GM18505 (cell line): ENCODE measurements around the gene GRPEL1.
"Not testable (repeated sequence)": the region's sequence is repeated elsewhere in the genome, so short reads cannot be mapped to it uniquely, and the experiment has no call there.

Experiments
- ATAC-seq: cut with Tn5 transposase; IDR thresholded peaks from one replicate; pipeline ENCODE4 v1.9.1; 2021; ENCODE audit not compliant: unreplicated experiment
- POLR2A ChIP-seq: IDR thresholded peaks from 4 replicates; pipeline ENCODE4 v1.6.1; 2011; ENCODE audit warnings: borderline replicate concordance; ENCODE audit not compliant: insufficient read depth, insufficient read length; ENCODE audit errors: extremely low read depth

The GRPEL1 gene

GRCh38 chr4:7103607-7104365 lies 35.9 kb upstream of the GRPEL1 start:
- ATAC-seq, result no peak
- no peak for TF ChIP-seq POLR2A

- peak; percentile 70 for TF ChIP-seq POLR2A
- ATAC-seq, result peak; percentile 72
Observed at GRCh38 chr4:7103031-7103606, 35.3 kb upstream of the GRPEL1 start.

GRCh38 chr4:7102516-7102909 lies 34.6 kb upstream of the GRPEL1 start:
- ATAC-seq, result not testable (repeated sequence)

- TF ChIP-seq POLR2A, result no peak
- peak; percentile 61 for ATAC-seq
Observed at GRCh38 chr4:7101692-7102515, 34.0 kb upstream of the GRPEL1 start.

DNA sequence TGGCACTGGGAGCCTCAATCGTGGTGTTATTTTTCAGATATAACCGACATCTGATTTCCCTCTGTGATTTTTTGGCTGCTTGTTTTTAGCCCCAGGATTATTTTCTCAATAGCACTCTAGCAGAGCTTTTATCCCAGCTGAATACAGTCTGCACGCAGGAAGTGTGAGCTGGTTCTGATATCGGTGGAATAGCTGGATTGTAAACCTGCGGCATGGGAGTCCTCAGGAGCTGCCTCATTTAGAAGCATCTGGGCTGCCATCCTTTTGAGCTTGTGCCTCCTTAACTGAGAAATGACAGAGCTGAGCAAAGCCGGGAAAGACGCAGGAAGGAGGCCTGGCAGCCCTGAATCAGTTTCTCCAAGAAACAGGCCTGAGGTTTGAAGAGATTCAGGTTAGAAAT lies 28.4 kb upstream of the GRPEL1 start:
- no peak for TF ChIP-seq POLR2A

DNA sequence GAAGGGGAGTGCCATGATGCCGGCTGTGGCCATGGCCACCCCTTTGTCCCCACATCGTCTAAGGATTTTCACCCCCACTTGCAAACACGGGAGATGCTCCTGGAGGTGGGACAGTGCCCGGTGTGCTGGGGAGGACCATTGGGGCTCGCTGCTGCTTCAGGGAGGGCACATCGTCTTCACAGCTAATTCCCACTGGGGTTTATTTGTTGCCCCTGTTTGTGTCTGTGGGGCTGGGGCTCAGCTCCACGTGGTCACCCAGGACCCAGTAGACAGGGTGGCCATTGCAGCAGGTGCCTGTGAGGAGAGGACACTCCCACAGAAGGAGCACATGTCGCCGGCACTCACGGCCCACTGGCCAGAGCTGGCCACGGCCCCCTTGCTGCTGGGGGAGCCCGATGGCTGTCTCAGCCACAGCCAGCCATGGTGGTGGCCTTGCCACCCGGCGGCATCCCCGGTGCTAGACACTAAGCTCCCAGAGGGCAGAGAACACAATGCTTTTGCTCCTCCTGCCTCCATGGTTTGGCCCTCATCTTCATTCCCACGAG lies 27.8 kb upstream of the GRPEL1 start:
- no peak for ATAC-seq
- TF ChIP-seq POLR2A, result no peak

More for the DNA sequence above, 28.4 kb upstream of the GRPEL1 start:
- ATAC-seq, result no peak

DNA sequence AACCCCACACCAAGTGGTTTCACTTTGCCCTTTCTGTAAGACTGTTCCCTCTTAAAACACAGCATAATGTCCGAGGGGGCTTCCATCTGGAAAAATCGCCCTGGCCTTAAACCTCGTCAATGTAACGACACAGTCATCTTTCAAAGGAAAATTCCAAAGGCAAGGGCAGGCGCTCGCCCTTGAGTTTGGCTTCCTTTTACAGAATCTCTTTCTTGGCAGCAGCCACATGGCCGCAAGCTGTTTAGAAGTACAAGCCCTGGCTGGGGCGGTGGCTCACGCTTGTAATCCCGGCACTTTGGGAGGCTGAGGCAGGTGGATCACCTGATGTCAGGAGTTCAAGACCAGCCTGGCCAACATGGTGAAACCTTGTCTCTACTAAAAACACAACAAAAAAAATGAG lies 27.1 kb upstream of the GRPEL1 start:
- ATAC-seq, result no peak
- no peak for TF ChIP-seq POLR2A

DNA sequence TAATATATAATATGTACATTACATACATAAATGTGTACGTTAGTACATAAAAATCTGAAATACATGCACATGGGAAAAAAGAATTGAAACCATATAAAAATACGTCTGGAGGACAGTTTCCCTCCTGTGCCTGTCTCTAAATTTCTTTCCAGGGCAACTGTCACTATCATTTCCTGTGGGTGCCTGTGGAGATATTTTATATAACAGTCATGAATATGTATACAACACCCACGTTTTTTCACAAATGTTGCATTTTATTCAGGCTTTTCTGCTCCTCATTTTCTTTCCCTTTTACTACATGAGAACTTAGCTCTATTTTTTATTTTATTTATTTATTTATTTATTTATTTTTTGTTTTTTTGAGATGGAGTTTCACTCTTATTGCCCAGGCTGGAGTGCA lies 24.2 kb upstream of the GRPEL1 start:
- no peak for TF ChIP-seq POLR2A

DNA sequence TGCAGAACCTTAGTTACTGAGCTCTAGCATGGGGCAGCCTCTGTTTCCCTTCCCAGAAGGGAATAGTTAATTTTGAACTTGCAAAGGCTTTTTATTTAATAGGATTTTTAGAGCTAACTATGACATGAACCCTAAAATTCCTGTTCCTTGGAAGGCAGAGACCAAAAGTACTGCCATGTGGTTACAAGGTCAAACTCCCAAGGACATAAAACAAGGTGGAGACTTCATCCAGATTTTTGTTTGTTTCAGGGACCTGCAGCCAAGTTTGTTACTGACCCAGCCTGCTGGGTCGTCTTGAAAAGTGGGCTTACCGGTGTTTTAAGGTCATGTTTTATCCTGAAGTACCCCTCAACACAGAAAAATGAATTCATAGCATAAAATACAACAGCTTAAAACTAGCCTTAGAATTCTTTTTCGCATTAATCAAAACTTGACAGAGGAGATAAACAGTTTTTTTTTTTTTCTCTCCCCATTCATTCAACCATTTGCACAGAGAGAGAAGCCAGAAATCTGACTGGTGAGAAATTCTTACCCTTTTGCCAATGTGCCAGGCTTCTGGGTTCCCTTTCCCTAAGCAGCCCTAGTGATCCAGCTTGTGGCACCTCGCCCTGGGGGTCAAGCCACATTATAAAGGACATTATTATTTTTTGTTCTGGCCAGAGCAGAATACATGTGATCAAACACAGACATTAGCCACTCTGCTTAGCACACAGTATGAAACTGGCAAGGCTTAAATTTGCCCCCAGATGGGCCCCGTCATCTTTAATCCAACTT lies 21.5 kb upstream of the GRPEL1 start:
- TF ChIP-seq POLR2A, result no peak
- no peak for ATAC-seq

More for the DNA sequence above, 24.2 kb upstream of the GRPEL1 start:
- no peak for ATAC-seq

DNA sequence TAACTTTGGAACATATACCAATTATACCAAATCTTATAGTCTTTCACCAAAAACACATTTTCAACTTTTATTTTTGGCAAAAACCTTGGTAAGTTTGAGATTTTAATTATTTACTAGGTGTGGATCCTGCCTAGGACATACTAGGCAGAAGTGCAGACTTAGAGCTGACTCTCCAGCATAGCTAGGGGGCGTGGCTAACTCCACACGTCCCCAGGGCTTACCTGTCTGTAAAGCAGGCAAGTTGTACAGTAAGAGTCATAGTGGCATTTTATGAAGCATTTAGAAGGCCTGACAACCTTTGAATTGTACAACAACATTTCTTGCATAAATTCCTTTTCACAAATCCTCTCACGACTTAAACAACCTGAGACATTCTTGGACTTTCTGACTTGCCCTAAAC lies 19.2 kb upstream of the GRPEL1 start:
- no peak for ATAC-seq
- no peak for TF ChIP-seq POLR2A

DNA sequence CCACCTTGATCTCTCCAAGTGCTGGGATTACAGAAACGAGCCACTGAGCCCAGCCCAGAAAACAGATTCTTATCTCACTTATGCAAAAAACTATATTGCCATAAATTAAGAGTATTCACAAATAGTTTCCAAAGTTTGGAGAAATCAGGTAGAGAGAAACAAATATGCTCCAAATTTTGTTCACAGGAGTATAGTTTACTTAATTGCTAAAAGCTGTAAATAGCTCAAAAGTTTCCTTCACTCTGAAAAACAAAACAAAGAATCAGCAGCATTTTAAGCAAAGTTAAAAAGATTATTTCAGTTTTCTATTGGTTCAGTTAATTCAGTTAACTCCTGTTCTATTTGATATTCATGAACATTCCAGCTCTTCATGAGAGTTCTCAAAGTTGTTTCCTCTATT lies 18.5 kb upstream of the GRPEL1 start:
- ATAC-seq, result no peak
- no peak for TF ChIP-seq POLR2A

- ATAC-seq, result not testable (repeated sequence)
Observed at GRCh38 chr4:7084564-7084961, 16.7 kb upstream of the GRPEL1 start.

- no peak for ATAC-seq
- no peak for TF ChIP-seq POLR2A
Observed at GRCh38 chr4:7083597-7084563, 16.0 kb upstream of the GRPEL1 start.

GRCh38 chr4:7079909-7080308 lies 12.0 kb upstream of the GRPEL1 start:
- ATAC-seq, result not testable (repeated sequence)

DNA sequence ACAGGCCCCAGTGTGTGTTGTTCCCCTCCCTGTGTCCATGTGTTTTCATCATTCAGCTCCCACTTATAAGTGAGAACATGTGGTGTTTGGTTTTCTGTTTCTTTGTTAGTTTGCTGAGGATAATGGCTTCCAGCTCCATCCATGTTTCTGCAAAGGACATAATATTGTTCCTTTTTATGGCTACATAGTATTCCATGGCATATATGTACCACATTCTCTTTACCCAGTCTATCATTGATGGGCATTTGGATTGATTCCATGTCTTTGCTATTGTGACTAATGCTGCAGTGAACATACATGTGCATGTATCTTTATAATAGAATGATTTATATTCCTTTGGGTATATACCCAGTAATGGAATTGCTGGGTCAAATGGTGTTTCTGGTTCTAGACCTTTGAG lies 11.6 kb upstream of the GRPEL1 start:
- ATAC-seq, result not testable (repeated sequence)
